Measurements from ENCODE around the gene AMHR2.
A peak's percentile ranks its signal among the peaks of the same experiment; 100 is the strongest.

AMHR2 gene

GRCh38 chr12:53453953-53454640, 30.4 kb downstream of the AMHR2 start:
- DNase-seq: no peak

GRCh38 chr12:53454707-53455106, 31.1 kb downstream of the AMHR2 start:
- no peak for DNase-seq

DNA sequence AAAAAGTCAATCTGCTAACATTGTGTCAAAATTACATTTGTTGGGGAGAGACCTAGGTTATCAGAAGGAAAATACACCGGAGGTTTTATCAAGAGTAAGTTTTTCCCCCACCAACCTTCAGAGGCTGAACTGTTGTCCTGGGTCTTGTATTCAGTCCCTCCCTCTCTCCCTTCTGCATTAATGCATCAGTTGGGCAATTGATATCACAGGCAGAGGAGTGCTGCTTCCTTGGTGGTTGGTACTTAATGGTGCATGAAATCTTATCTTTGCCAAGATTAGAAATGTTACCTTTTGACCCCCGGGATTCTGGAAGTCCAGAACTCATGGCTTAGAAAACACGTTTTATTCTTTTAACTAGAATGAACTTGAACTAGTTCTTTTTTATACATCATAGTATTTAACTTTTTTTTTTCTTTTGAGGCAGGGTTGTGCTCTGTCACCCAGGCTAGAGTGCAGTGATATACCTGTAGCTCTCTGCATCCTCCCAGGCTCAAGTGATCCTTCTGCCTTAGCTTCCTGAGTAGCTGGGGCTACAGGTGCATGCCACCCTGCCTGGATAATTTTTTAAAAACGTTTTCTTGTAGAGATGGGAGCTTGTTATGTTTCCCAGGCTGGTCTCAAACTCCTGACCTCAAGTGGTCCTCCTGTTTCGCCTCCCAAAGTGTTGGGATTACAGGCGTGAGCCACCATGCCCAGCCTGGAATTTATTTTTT, 33.2 kb downstream of the AMHR2 start:
- DNase-seq: no peak

- no peak for DNase-seq
These were observed 35.4 kb downstream of the AMHR2 start for GRCh38 chr12:53459097-53459496.

- DNase-seq: no peak
These were observed 37.4 kb downstream of the AMHR2 start for GRCh38 chr12:53461059-53461458.

DNA sequence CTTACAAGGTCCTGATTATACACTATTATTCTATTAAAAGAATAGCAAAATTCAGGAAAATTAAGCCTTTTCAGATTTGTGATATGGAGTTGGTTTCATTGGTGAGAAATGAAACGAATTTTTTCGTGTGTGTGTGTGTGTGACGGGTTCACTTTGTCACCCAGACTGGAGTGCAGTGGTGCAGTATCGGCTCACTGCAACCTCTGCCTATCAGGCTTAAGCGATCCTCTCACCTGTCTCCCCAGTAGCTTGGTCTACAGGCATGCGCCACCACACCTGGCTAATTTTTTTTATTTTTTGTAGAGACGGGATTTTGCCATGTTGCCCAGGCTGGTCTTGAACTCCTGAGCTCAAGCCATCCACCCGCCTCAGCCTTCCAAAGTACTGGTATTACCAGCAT, 37.9 kb downstream of the AMHR2 start:
- no peak for DNase-seq

DNA sequence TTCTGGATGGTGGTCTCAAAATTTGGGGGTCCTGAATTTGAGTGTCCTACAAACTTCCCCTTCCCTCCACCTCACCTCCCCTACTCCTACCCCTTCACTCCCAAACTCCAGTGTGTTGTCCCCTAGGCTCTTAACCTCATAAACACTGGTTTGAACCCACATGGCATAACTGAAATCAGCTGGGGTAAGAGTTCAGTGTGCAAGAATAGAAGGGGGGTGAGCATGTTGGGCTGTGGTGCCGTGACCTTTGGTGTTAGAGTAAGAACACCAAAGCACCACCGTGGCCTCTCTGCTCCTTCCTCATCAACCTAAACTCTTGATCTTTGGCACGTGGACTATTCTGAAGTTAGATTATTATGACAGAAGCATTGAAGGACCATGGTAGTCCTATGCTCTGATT, 39.3 kb downstream of the AMHR2 start:
- DNase-seq: no peak

GRCh38 chr12:53463802-53464560, 40.3 kb downstream of the AMHR2 start:
- no peak for DNase-seq

DNA sequence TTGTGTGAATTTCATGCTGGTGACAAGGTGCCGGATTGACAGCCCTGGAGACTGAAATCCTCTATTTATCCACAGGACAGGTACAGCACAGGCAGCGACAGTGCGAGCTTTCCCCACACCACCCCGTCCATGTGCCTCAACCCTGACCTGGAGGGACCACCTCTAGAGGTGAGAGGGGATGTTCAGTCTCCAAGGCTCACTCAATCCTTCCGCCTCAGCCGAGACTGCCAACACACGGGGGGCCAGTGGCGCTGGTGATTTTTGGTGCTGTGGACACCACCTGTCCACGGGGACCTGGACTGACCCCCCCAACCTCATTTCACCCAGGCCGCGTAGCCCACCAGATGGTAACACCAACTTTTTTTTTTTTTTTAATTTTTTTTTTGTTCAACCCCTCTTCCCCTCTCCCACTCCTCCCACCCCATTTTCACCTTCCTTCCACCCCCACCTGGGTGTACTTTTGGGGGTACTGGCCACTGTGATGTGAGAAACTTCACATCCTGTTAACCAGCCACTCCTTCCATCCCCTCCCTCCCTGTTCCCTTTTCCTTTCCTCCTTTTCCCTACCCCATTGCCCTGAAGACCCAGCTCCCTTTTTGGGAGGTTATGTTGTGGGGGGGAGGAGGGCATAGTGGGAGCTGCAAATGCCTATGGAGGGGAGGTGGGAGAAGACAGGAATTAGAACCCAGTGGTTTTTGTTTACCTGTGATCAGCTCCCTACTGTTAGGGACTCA, 41.2 kb downstream of the AMHR2 start:
- no peak for DNase-seq

DNA sequence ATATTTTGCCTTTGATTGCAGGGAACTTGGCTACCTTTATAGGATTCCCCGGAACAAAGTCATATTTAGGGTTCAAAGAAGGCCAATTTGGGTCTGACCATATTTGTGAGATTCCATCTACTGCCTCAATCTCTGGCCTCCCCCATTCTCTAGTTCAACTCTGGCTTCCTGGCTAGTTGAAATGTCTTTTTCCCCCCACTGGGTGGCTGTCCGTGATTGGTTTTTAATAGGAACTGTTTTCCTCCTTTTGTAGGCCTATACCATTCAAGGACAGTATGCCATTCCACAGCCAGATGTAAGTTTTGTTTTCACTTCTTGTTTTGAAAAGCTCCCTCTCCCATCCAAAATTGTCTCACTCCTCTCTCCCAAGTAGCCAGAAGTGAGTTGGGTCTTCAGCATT, 42.0 kb downstream of the AMHR2 start:
- no peak for DNase-seq

GRCh38 chr12:53466640-53467039, 43.0 kb downstream of the AMHR2 start:
- peak in 2 of 3 experiments; percentile 39 to 77 for DNase-seq

- no peak for DNase-seq
These were observed 43.4 kb downstream of the AMHR2 start for GRCh38 chr12:53467082-53467481.

DNA sequence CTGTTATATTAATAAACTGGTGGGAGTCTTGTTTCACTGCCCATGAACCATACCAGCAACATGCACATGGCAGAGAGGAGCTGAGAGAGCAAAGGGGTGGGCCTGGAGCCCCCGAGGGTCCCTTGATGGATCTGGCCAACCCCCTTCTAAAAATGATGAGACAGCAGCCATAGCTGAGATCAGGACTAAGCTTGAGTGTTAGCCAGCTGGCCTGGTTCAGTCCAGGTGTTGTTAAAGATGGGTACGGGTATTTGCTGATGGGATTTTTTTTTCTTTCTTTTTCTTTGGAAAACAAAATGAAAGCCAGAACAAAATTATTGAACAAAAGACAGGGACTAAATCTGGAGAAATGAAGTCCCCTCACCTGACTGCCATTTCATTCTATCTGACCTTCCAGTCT, 44.2 kb downstream of the AMHR2 start:
- no peak for DNase-seq

DNA sequence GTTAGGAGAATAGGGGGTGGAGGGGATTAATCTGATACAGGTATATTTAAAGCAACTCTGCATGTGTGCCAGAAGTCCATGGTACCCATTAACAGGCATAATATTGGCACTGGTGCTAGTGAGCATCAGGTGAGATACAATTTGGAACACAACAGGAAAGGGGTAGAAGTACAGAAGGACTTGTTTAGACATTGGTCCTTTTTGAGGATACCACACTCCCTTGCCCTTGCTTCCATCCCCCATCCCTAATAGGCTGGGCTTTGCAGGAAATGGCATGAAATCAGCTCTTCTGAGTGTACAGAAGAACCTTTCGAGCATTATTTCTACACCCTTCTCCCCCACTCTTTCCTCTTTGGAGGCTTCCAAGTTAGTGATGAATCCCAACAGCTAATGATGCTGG, 44.6 kb downstream of the AMHR2 start:
- DNase-seq: no peak

DNA sequence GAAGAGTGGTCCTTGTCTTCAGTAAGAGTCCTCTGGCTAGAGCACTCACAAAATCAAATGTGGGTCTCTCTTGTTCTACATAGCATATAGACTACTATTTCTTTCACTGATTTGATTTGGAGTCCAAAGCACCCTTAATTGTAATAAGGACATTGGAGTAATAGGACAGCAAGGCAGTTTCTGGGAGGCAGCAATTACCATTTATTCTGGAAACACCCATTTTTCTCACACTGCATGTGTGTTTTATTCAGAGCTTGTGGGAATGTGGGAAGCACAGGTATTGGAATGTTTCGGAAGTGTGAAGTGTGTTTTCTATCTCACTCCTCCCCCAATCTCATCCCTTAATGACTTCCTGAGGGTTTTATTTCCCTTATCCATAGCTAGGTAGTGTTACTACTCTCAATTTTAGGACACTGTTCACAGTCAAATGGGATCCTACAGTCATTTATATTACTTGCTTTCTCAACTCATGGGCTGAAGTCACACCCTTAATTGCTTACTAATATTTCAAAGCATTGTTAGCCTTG, 48.5 kb downstream of the AMHR2 start:
- DNase-seq: no peak

DNA sequence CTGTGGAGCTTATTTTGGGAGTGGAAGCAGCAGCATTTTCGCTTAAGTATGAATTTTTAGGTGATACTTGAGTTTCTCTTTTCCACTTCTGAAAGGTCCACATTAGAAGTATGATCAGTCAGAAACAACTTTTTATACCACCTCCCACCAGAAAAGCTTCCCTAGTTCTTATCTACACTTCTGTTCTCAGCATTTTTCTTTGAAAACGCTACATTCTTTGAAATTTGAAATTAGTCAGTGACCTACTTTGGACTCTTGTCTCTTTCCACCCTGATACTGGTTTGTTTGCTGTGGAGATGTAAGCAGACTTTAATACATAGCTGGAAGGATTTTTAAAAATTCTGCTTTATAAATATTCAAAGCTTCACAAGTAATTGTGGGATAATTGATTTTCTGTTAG, 50.4 kb downstream of the AMHR2 start:
- no peak for DNase-seq

- no peak for DNase-seq
These were observed 51.2 kb downstream of the AMHR2 start for GRCh38 chr12:53474819-53475218.

DNA sequence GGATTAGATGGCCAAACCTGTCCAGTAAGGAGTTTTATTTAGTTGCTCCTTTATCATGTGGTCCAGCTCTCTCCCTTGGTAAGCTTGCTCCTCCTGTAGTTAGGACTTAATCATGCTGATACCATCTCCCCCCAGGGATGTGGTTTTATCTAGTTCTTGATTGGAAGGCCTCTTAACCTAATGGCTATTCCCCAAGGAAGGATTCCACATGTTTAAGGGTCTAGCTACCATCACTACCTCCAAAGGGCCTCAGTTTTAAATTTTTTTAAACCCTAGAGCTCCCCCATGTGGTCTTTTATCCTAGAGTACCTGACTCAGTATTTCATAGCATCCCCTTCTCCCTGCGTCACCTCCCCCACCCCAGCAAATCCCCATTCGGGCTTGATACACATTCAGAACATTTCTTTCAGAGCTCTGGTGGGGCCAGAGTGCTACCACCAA, 53.1 kb downstream of the AMHR2 start:
- DNase-seq: peak in 2 of 3 experiments; percentile 18 to 39

- DNase-seq: no peak
These were observed 55.2 kb downstream of the AMHR2 start for GRCh38 chr12:53478865-53479264.

DNA sequence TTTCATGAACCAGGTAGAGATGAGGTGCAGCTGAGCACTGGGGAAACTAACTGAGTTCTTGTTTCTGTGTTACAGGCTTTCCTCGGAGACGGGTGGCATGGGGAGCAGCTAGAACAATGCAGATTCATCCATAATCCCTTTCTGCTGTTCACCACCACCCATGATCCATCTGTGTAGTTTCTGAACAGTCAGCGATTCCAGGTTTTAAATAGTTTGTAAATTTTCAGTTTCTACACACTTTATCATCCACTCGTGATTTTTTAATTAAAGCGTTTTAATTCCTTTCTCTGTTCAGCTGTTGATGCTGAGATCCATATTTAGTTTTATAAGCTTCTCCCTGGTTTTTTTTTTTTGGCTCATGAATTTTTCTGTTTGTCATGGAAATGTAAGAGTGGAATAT, 55.7 kb downstream of the AMHR2 start:
- no peak for DNase-seq

DNA sequence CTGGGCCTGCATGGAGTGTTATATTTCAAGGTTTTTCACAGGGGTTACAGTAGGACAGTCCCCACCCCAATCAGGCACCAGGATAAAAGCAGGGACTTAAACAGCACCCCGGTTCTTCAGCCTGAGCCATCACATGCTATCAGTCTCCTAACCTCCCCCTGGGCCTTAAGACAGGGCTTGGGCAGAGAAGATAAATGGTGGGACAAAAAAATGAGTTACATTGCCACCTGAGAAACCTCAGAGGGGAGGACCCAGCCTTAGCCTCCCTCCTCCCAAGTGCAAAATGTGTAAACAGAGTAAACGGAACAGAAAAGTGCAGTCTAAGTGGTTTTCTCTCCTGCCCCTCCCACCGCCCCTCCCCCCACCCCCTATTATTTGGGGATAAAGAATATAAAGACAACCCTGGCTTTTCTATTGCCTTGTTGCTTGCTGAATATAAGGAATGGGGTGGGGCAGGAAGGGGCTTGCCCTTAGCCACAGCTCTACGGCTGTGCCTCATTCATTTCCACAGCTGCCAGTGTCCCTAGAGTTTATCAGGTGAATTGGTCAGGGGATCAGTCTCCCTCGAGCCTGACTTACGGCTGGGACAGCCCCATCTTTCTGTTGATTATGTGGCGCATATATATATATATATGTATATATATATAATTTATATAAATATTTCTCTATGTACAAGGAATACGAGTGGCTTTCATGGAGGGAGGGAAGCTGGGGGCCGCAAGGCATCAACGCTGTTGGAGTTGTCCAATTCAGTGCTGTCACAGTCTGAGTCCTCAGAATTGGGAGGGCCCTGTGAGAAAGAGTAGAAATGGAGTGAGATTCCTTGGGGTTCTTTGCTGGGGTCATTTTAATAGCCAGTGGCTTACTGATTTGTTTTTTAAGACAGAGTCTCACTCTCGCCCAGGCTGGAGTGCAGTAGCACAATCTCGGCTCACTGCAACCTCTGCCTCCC, 57.1 kb downstream of the AMHR2 start:
- DNase-seq: no peak

Measured in NCI-H1417 (cell line).